CD14-positive monocyte (primary cell): ENCODE measurements around the gene PTGFRN. TPM values are rescaled to one million over a fixed set of nuclear protein-coding genes. Genes with fewer than 3 reads are reported as not detected.

Source experiments
- DNase-seq, 3 donors: peaks; one replicate each; pipeline ENCODE4 v3.0.0-alpha.2; 2011 to 2022
- H2AFZ ChIP-seq: 2 replicates; pipeline ENCODE4 v1.6.0; 2012; ENCODE audit warnings: mild to moderate bottlenecking, low read depth, low read length, inconsistent platforms; ENCODE audit not compliant: insufficient read depth, poor library complexity, severe bottlenecking
- H3K27ac ChIP-seq, 2 donors: 1 replicate in 1 of 2; 2 replicates in 1 of 2; pipeline ENCODE4 v1.5.1; 2012 to 2013; ENCODE audit warnings: low read length in 2 of 2, control low read depth in 1 of 2, inconsistent platforms in 1 of 2, low read depth in 1 of 2, mild to moderate bottlenecking in 1 of 2
- H3K27me3 ChIP-seq, 2 donors: one replicate each; pipeline versions ENCODE4 v1.6.0 to v1.6.1; 2011 to 2013; ENCODE audit warnings: low read length in 2 of 2; ENCODE audit not compliant: control insufficient read depth in 2 of 2, insufficient read depth in 2 of 2
- H3K36me3 ChIP-seq, 2 donors: replicated peaks in 1 of 2; 1 replicate in 1 of 2; 2 replicates in 1 of 2; pipeline versions ENCODE4 v1.5.1 to v1.6.1; 2012 to 2013; ENCODE audit warnings: low read length in 2 of 2, control low read depth in 1 of 2, inconsistent platforms in 1 of 2, mild to moderate bottlenecking in 1 of 2; ENCODE audit not compliant: insufficient read depth in 2 of 2, control insufficient read depth in 1 of 2
- H3K4me1 ChIP-seq, 2 donors: 1 replicate in 1 of 2; 2 replicates in 1 of 2; pipeline versions ENCODE4 v1.5.1 to v1.6.1; 2012 to 2013; ENCODE audit warnings: low read length in 2 of 2, control low read depth in 1 of 2, inconsistent platforms in 1 of 2, mild to moderate bottlenecking in 1 of 2, moderate library complexity in 1 of 2; ENCODE audit not compliant: insufficient read depth in 2 of 2, control insufficient read depth in 1 of 2
- H3K4me2 ChIP-seq: replicated peaks from 2 replicates; pipeline ENCODE3; 2012; ENCODE audit warnings: low read length, moderate library complexity, mild to moderate bottlenecking; ENCODE audit not compliant: poor library complexity, severe bottlenecking; ENCODE audit errors: extremely low read depth
- H3K4me3 ChIP-seq, 3 experiments: fragments of 200-600 bp in 1 of 3; sonication (generic) in 1 of 3; replicated peaks in 1 of 3; 1 replicate in 2 of 3; 2 replicates in 1 of 3; pipeline ENCODE4 v1.5.1; 2011 to 2013; ENCODE audit warnings: low read length in 3 of 3, mild to moderate bottlenecking in 3 of 3, control low read depth in 2 of 3, low read depth in 2 of 3, inconsistent platforms in 1 of 3, moderate library complexity in 1 of 3
- H3K79me2 ChIP-seq: 2 replicates; pipeline ENCODE4 v1.6.0; 2012; ENCODE audit warnings: mild to moderate bottlenecking, control low read depth, inconsistent platforms, low read length, moderate library complexity; ENCODE audit not compliant: insufficient read depth
- H3K9ac ChIP-seq: 2 replicates; pipeline ENCODE4 v1.6.0; 2017; ENCODE audit warnings: low read length, mild to moderate bottlenecking; ENCODE audit not compliant: insufficient read depth, poor library complexity, severe bottlenecking
- H3K9me3 ChIP-seq, 2 donors: replicated peaks in 1 of 2; 1 replicate in 1 of 2; 2 replicates in 1 of 2; pipeline versions ENCODE4 v1.5.1 to v1.6.1; 2012 to 2013; ENCODE audit warnings: low read length in 2 of 2, control low read depth in 1 of 2; ENCODE audit not compliant: control insufficient read depth in 1 of 2, insufficient read depth in 1 of 2
- H4K20me1 ChIP-seq: 2 replicates; pipeline ENCODE4 v1.6.0; 2012; ENCODE audit warnings: mild to moderate bottlenecking, low read length, control low read depth, moderate library complexity; ENCODE audit not compliant: insufficient read depth
- H3K27ac Mint-ChIP-seq, 7 donors: one replicate each; pipeline ENCODE4 v1.8.0; 2020; ENCODE audit warnings: mild to moderate bottlenecking in 7 of 7, mixed read lengths in 7 of 7, moderate library complexity in 6 of 7, inconsistent platforms in 2 of 7
- H3K27me3 Mint-ChIP-seq, 3 donors: one replicate each; pipeline ENCODE4 v1.8.0; 2021 to 2022; ENCODE audit warnings: low read depth in 3 of 3, mild to moderate bottlenecking in 3 of 3, mixed read lengths in 3 of 3, moderate library complexity in 3 of 3, inconsistent platforms in 1 of 3
- H3K36me3 Mint-ChIP-seq, 2 donors: one replicate each; pipeline ENCODE4 v1.8.0; 2020; ENCODE audit warnings: mixed read lengths in 2 of 2, inconsistent platforms in 1 of 2, mild to moderate bottlenecking in 1 of 2
- H3K4me1 Mint-ChIP-seq: one replicate; pipeline ENCODE4 v1.8.0; 2020; ENCODE audit warnings: mild to moderate bottlenecking, mixed read lengths
- H3K4me3 Mint-ChIP-seq, 2 donors: one replicate each; pipeline ENCODE4 v1.8.0; 2020; ENCODE audit warnings: mild to moderate bottlenecking in 2 of 2, mixed read lengths in 2 of 2, moderate library complexity in 1 of 2
- H3K9me3 Mint-ChIP-seq, 7 donors: one replicate each; pipeline ENCODE4 v1.8.0; 2020 to 2022; ENCODE audit warnings: mixed read lengths in 7 of 7, mild to moderate bottlenecking in 6 of 7, moderate library complexity in 6 of 7, inconsistent platforms in 2 of 7
- CTCF ChIP-seq: fragments of 200-600 bp; IDR thresholded peaks from one replicate; pipeline ENCODE4 v1.8.0; 2022; ENCODE audit warnings: antibody characterized with exemption, mild to moderate bottlenecking
- WGBS: methylation state at CpG from one replicate; pipeline ENCODE4 v1.1.5; 2013; ENCODE audit warnings: missing lambda C conversion rate; ENCODE audit not compliant: insufficient coverage; 5-methylcytosine and 5-hydroxymethylcytosine counted together
- intact Hi-C, 2 donors: fragments of 100-400 bp; cut with micrococcal nuclease; formaldehyde crosslinking; loops; one replicate each; pipeline versions ENCODE4 v1.15.0 to v1.15.1; 2023
- polyA plus RNA-seq, 3 donors: library from polyadenylated mRNA; depleted of rRNA in 1 of 3; unstranded in 2 of 3; stranded (reverse) in 1 of 3; fragments of 300-500 nt in 2 of 3; fragments of >200 nt in 1 of 3; fragmentation: Illumina TruSeq in 2 of 3; gene quantifications; 1 replicate in 2 of 3; 2 replicates in 1 of 3; pipeline ENCODE4 v1.2.3, GENCODE V29; 2012 to 2021

Gene PTGFRN
- polyA plus RNA-seq, 3 donors: 1.5 to 2.9 (median 1.6) TPM

- TF ChIP-seq CTCF: no peak
- H3K9ac ChIP-seq: no peak overlapping the region
- intact Hi-C loops: no loop called here
- Mint-ChIP-seq H3K4me1 (no peaks in the 10 kb centered on the region), H3K27me3 (peaks cover 0 to 8% (median 5%) of the 10 kb centered on the region in 3 donors), H3K36me3 (no peaks in the 10 kb centered on the region), H3K27ac (no peak overlapping the region), H3K4me3 (no peak overlapping the region), H3K9me3 (no peaks in the 10 kb centered on the region)
- H3K9me3 ChIP-seq: no peaks in the 10 kb centered on the region
- H3K27me3 ChIP-seq: no peaks in the 10 kb centered on the region
- no peaks in the 10 kb centered on the region for H4K20me1 ChIP-seq
- H3K4me3 ChIP-seq: no peak overlapping the region
- H3K79me2 ChIP-seq: no peaks in the 10 kb centered on the region
- no peak overlapping the region for H3K27ac ChIP-seq
- no peak for DNase-seq
- no peak overlapping the region for H2AFZ ChIP-seq
- H3K4me2 ChIP-seq: no peak overlapping the region
- H3K4me1 ChIP-seq: no peaks in the 10 kb centered on the region
- H3K36me3 ChIP-seq: no peaks in the 10 kb centered on the region
- WGBS: 100% methylated on average over 1 of the region's 6 CpGs
Measured at GRCh38 chr1:116921301-116921885, 11.7 kb downstream of the PTGFRN start.

- no peak overlapping the region for H3K27ac Mint-ChIP-seq
- Histone ChIP-seq H3K9me3 (no peaks in the 10 kb centered on the region), H3K79me2 (no peaks in the 10 kb centered on the region), H3K27me3 (no peaks in the 10 kb centered on the region), H3K36me3 (no peaks in the 10 kb centered on the region), H2AFZ (no peak overlapping the region), H3K4me2 (no peak overlapping the region), H3K27ac (no peak overlapping the region), H3K4me3 (no peak overlapping the region), H3K4me1 (no peaks in the 10 kb centered on the region), H3K9ac (no peak overlapping the region), H4K20me1 (no peaks in the 10 kb centered on the region)
- intact Hi-C loops: no loop called here
- H3K27me3 Mint-ChIP-seq: peaks cover 0 to 8% (median 6%) of the 10 kb centered on the region in 3 donors
- no peaks in the 10 kb centered on the region for H3K9me3 Mint-ChIP-seq
- WGBS: 100% methylated on average over 2 of the region's 5 CpGs
- no peaks in the 10 kb centered on the region for H3K36me3 Mint-ChIP-seq
- no peaks in the 10 kb centered on the region for H3K4me1 Mint-ChIP-seq
- H3K4me3 Mint-ChIP-seq: no peak overlapping the region
- no peak for DNase-seq
- TF ChIP-seq CTCF: no peak
Measured at GRCh38 chr1:116921937-116922336, 12.2 kb downstream of the PTGFRN start.
